Adrenal gland (tissue), 5 donors: ENCODE results near the gene RIPPLY1.

ENCODE experiments used
- CTCF ChIP-seq, 6 experiments: fragments of 450-650 bp in 4 of 6; fragments of 200-600 bp in 2 of 6; sonication (generic) in 1 of 6; IDR thresholded peaks; 1 replicate in 5 of 6; 2 replicates in 1 of 6; pipeline versions ENCODE4 v1.5.1 to v1.8.0; 2016 to 2021; ENCODE audit warnings: antibody characterized with exemption in 6 of 6, mild to moderate bottlenecking in 2 of 6, moderate library complexity in 1 of 6
- POLR2A ChIP-seq, 2 donors: fragments of 450-650 bp; IDR thresholded peaks; one replicate each; pipeline ENCODE4 v1.6.1; 2017; ENCODE audit warnings: antibody characterized with exemption in 2 of 2, mild to moderate bottlenecking in 2 of 2, moderate library complexity in 1 of 2
- donor health status: DM: no; HTN: no; CAD: no.

DNA sequence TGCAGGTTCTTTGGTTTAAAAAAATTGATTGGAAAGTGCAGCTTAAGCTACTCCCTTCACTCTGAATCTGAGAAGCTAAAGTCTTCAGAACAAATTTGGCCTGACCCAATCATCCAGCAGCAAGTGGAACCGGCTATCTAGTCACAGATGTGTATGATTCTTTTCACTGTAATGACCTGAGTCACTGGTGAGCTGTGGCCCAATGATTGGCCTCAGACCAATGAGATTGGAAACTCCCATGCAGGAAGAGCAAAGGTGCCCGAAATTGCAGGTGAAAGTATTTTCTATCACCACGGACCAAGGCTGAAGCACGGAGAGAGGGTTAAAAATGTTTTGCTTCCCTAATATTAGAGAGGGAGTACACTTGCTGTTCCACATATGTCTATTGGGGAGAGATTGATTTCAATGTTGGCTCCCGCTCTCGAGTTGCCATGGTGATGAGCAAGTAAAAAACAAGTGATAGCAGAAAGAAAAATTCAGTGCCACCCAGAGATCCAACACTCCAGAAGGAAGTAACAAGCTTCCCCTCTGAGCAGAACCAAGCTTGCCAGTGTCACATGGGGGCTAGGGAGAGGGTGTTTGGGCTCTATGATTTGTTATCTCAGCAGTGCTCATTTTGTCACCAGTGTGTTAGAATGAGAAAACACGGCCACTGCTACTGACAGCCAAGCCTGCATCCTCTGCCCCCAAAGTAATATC, 11.2 kb downstream of the RIPPLY1 start:
- no peak for TF ChIP-seq POLR2A (IDR thresholded peaks at IDR 0.05)
- TF ChIP-seq CTCF (IDR thresholded peaks at IDR 0.05), result no peak
